Fibroblast of lung (primary cell): Measurements from ENCODE around the gene TMEM217. TPM values are rescaled to one million over a fixed set of nuclear protein-coding genes. Genes with fewer than 3 reads are reported as not detected.

Source experiments
- DNase-seq, 2 donors: peaks; one replicate each; pipeline versions ENCODE4 v3.0.0 to v3.0.0-alpha.2; 2010; ENCODE audit warnings: low read depth in 2 of 2
- H2AFZ ChIP-seq: 2 replicates; pipeline ENCODE4 v1.5.1; 2012; ENCODE audit warnings: low read length, control low read depth, inconsistent platforms
- H3K27ac ChIP-seq: 2 replicates; pipeline ENCODE4 v1.5.1; 2011; ENCODE audit warnings: low read length, control low read depth; ENCODE audit not compliant: insufficient read depth
- H3K27me3 ChIP-seq: 2 replicates; pipeline ENCODE4 v1.5.1; 2011; ENCODE audit warnings: mild to moderate bottlenecking, low read length; ENCODE audit not compliant: control insufficient read depth, insufficient read depth
- H3K36me3 ChIP-seq: 2 replicates; pipeline ENCODE4 v1.5.1; 2011; ENCODE audit warnings: low read length; ENCODE audit not compliant: control insufficient read depth, insufficient read depth
- H3K4me1 ChIP-seq: 2 replicates; pipeline ENCODE4 v1.5.1; 2011; ENCODE audit warnings: low read length; ENCODE audit not compliant: control insufficient read depth, insufficient read depth; ENCODE audit errors: extremely low read depth
- H3K4me2 ChIP-seq: 2 replicates; pipeline ENCODE4 v1.5.1; 2011; ENCODE audit warnings: low read length, control low read depth; ENCODE audit not compliant: insufficient read depth; ENCODE audit errors: extremely low read depth
- H3K4me3 ChIP-seq, 4 experiments: fragments of 200-600 bp in 1 of 4; sonication (generic) in 1 of 4; replicated peaks in 1 of 4; 2 replicates each; pipeline ENCODE4 v1.5.1; 2011 to 2016; ENCODE audit warnings: low read length in 4 of 4, low read depth in 3 of 4, mild to moderate bottlenecking in 3 of 4, control low read depth in 2 of 4, inconsistent platforms in 1 of 4, mixed read lengths in 1 of 4; ENCODE audit not compliant: insufficient read depth in 1 of 4; ENCODE audit errors: control extremely low read depth in 1 of 4
- H3K79me2 ChIP-seq: 2 replicates; pipeline ENCODE4 v1.5.1; 2012; ENCODE audit warnings: mild to moderate bottlenecking, low read length, inconsistent platforms; ENCODE audit not compliant: control insufficient read depth, insufficient read depth
- H3K9ac ChIP-seq: 2 replicates; pipeline ENCODE4 v1.5.1; 2011; ENCODE audit warnings: mild to moderate bottlenecking, low read length, control low read depth; ENCODE audit not compliant: insufficient read depth
- H3K9me3 ChIP-seq: 2 replicates; pipeline ENCODE4 v1.5.1; 2012; ENCODE audit warnings: low read depth, low read length; ENCODE audit not compliant: control insufficient read depth, insufficient read depth
- H4K20me1 ChIP-seq: 2 replicates; pipeline ENCODE4 v1.5.1; 2011; ENCODE audit warnings: low read length; ENCODE audit not compliant: control insufficient read depth, insufficient read depth; ENCODE audit errors: extremely low read depth
- EZH2 ChIP-seq: IDR thresholded peaks from 2 replicates; pipeline ENCODE4 v1.5.1; 2012; ENCODE audit warnings: low read length, control low read depth, mild to moderate bottlenecking; ENCODE audit errors: missing control alignments
- polyA plus RNA-seq, 2 donors: library from polyadenylated mRNA; depleted of rRNA in 1 of 2; stranded (reverse) in 1 of 2; unstranded in 1 of 2; fragments of >200 nt; gene quantifications; 2 replicates each; pipeline ENCODE4 v1.2.1, GENCODE V29; 2011 to 2012; ENCODE audit warnings: missing spikeins in 1 of 2
- total RNA-seq: library from RNA; depleted of rRNA; stranded (reverse); fragments of >200 nt; gene quantifications from 2 replicates; pipeline ENCODE4 v1.2.1, GENCODE V29; 2014
- TF ChIP-seq, protein P1 (sequence below), 2 donors: IDR thresholded peaks in 1 of 2; conservative IDR thresholded peaks in 1 of 2; 1 replicate in 1 of 2; 2 replicates in 1 of 2; pipeline ENCODE4 v1.5.1; 2011 to 2012; ENCODE audit warnings: low read length in 2 of 2, control low read depth in 1 of 2, inconsistent platforms in 1 of 2, low read depth in 1 of 2, mild to moderate bottlenecking in 1 of 2

TMEM217 gene
- total and polyA plus RNA-seq, 2 donors (not counting 1 experiment from before 2014, with no cell fraction given) = 3.1 to 4.0 TPM

DNA sequence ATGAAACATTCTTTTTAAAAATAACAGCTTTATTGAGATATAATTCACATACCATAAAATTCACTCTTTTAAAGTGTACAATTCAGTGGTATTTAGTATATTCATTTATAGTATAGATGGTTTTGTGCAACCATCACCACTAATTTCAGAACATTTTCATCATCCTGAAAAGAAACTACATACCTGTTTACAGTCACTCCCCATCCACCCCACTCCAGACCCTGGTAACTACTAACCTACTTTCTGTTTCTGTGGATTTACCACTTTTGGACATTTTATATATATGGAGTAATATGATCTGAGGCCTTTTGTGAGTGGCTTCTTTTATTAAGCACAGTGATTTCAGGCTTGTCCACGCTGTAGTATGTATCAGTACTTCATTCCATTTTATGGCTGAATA, 2.5 kb upstream of the TMEM217 start:
- H3K36me3 ChIP-seq = no peaks in the 10 kb centered on the region
- no peaks in the 10 kb centered on the region for H3K27me3 ChIP-seq
- H3K4me3 ChIP-seq = no peak overlapping the region
- H2AFZ ChIP-seq = no peak overlapping the region
- no peak overlapping the region for H3K4me2 ChIP-seq
- no peak for DNase-seq
- H3K79me2 ChIP-seq = peaks cover 6% of the 10 kb centered on the region
- H3K27ac ChIP-seq = no peak overlapping the region
- no peaks in the 10 kb centered on the region for H3K9me3 ChIP-seq
- H3K9ac ChIP-seq = no peak overlapping the region
- TF ChIP-seq EZH2 = no peak
- TF ChIP-seq, protein P1, sequence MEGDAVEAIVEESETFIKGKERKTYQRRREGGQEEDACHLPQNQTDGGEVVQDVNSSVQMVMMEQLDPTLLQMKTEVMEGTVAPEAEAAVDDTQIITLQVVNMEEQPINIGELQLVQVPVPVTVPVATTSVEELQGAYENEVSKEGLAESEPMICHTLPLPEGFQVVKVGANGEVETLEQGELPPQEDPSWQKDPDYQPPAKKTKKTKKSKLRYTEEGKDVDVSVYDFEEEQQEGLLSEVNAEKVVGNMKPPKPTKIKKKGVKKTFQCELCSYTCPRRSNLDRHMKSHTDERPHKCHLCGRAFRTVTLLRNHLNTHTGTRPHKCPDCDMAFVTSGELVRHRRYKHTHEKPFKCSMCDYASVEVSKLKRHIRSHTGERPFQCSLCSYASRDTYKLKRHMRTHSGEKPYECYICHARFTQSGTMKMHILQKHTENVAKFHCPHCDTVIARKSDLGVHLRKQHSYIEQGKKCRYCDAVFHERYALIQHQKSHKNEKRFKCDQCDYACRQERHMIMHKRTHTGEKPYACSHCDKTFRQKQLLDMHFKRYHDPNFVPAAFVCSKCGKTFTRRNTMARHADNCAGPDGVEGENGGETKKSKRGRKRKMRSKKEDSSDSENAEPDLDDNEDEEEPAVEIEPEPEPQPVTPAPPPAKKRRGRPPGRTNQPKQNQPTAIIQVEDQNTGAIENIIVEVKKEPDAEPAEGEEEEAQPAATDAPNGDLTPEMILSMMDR (conservative IDR thresholded peaks at IDR 0.05 in 1 of 2, IDR thresholded peaks at IDR 0.05 in 1 of 2; ENCODE audit: low read depth in 1 of 2, low read length in 2 of 2) = no peak
- peaks cover 5% of the 10 kb centered on the region for H3K4me1 ChIP-seq
- no peaks in the 10 kb centered on the region for H4K20me1 ChIP-seq

DNA sequence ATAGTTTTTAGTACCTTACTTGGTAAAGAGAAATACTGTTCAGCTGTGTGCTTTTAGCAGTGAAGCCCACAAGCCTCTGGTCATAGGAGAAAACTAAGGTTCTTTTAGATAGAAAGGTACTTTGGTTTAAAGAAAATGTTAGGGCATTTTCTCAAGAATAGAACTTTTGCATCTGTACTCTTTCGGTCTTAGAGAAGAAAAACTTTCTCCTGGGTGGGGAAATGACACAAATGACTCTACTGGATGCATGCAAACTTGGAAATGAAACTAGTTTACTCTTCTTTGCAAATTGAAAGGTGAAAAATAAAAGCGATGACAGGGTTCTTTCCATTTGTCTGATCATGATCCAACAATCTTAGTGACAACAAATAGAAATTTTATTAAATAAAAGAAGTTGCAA, 2.1 kb upstream of the TMEM217 start:
- Histone ChIP-seq H3K79me2 (peaks cover 6% of the 10 kb centered on the region), H4K20me1 (no peaks in the 10 kb centered on the region), H3K4me1 (peaks cover 5% of the 10 kb centered on the region), H3K9me3 (no peaks in the 10 kb centered on the region), H3K4me3 (no peak overlapping the region), H3K9ac (no peak overlapping the region), H3K27me3 (no peaks in the 10 kb centered on the region), H3K4me2 (no peak overlapping the region), H3K36me3 (no peaks in the 10 kb centered on the region), H2AFZ (no peak overlapping the region), H3K27ac (no peak overlapping the region)
- DNase-seq = no peak
- TF ChIP-seq EZH2 = no peak

DNA sequence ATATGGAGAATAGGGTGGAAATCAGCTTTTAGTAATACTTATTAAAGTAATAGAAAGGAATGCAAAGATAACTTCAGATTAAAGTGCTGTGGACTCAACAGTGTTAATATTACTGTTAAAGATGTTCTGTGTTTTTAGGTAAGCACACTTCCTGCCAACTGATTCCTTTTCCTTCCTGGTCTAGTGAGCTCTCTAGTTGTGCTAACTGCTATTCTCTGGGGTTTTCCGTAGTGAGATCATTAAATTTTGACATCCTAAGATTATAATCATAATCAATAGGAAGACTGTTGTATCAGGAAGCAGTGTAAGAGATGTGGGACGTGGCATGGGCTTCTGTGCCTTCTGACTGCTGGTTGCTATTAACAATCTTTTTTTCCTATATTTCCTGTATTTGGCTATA, 1.2 kb upstream of the TMEM217 start:
- Histone ChIP-seq H3K4me2 (peak overlapping the region; percentile 99), H3K9me3 (no peaks in the 10 kb centered on the region), H3K27me3 (no peaks in the 10 kb centered on the region), H3K4me1 (peaks cover 5% of the 10 kb centered on the region), H3K4me3 (peak overlapping the region in 3 of 4 experiments; percentile 91 to 92 (median 92)), H3K79me2 (peaks cover 6% of the 10 kb centered on the region), H2AFZ (no peak overlapping the region), H4K20me1 (no peaks in the 10 kb centered on the region), H3K9ac (no peak overlapping the region), H3K36me3 (no peaks in the 10 kb centered on the region), H3K27ac (no peak overlapping the region)
- DNase-seq = no peak
- TF ChIP-seq EZH2 = no peak

DNA sequence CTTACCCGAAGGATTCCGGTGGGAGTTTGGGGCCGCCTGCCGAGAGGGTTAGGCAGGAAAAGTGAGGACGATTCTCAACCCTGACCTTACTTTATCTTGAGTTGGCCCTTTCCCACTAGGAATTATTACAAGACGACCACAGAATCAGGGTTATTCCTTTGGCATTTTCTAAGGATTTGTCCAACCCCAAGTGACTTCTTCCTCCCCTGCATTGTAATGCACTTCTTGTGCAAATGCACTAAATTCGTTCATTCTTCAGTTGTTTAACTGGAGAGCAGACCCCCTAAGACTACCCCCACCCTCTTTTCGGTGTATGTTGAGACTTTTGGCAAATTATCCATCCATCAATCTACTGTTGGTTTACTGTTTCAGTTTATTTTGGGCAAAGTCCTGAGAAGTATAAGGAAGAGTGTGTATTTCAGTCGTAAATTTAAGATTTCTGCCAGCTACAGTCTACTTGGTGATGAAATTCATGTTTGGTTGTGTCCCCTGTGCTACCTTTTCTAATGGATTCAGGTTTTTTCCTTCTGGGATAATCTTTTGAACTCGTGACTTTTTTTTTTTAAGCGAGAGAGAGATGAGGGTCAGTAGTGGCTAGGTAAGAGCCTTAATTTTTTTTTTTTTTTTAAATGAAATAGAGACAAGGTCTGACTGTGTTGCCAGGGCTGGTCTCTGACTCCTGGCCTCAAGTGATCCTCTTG, 611 bp upstream of the TMEM217 start:
- Histone ChIP-seq H3K4me3 (peak overlapping the region; percentile 91 to 92 (median 92)), H3K9ac (peak overlapping the region; percentile 97), H2AFZ (peak overlapping the region; percentile 9), H3K27me3 (no peaks in the 10 kb centered on the region), H3K9me3 (no peaks in the 10 kb centered on the region), H3K27ac (peak overlapping the region; percentile 97), H3K4me1 (peaks cover 5% of the 10 kb centered on the region), H3K79me2 (peaks cover 6% of the 10 kb centered on the region), H4K20me1 (no peaks in the 10 kb centered on the region), H3K36me3 (no peaks in the 10 kb centered on the region), H3K4me2 (peak overlapping the region; percentile 99)
- TF ChIP-seq, protein P1 (conservative IDR thresholded peaks at IDR 0.05 in 1 of 2, IDR thresholded peaks at IDR 0.05 in 1 of 2; ENCODE audit: low read depth in 1 of 2, low read length in 2 of 2) = no peak
- no peak for TF ChIP-seq EZH2
- no peak for DNase-seq
